ENCODE measurements around the gene COQ10B.
"Not testable (repeated sequence)": the region's sequence is repeated elsewhere in the genome, so short reads cannot be mapped to it uniquely, and the experiment has no call there.

The COQ10B gene

DNA sequence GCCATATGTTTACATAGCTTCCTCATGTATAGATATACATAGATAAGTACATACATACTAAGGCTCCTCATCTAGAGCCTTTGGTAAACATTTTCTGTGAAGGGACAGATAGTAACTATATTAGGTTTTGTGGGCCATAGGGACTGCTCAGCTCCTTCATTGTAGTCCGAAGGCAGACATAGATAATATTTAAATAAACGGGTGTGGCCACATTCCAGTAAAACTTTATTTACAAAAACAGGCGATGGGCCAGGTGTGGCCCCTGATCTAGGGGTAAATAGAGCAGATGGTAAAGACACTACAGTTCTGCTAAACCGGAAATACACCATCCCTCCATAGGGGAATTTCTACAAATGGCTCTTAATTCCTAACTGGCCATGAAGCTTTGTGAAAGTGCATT lies 7.3 kb downstream of the COQ10B start:
- POLR2A ChIA-PET (ENCODE audit: low non-redundant PET), result no interaction called here
- H3K27ac ChIP-seq, result no peak overlapping the region
- DNase-seq (ENCODE audit: low spot score), result no peak
- CTCF ChIA-PET, result interaction anchor here (0.6 kb wide), 2 partner anchors 9 to 40 kb away, joined by 3 to 4 read pairs; partner anchors contain the start of gene HSPE1
- TF ChIP-seq, protein P1, sequence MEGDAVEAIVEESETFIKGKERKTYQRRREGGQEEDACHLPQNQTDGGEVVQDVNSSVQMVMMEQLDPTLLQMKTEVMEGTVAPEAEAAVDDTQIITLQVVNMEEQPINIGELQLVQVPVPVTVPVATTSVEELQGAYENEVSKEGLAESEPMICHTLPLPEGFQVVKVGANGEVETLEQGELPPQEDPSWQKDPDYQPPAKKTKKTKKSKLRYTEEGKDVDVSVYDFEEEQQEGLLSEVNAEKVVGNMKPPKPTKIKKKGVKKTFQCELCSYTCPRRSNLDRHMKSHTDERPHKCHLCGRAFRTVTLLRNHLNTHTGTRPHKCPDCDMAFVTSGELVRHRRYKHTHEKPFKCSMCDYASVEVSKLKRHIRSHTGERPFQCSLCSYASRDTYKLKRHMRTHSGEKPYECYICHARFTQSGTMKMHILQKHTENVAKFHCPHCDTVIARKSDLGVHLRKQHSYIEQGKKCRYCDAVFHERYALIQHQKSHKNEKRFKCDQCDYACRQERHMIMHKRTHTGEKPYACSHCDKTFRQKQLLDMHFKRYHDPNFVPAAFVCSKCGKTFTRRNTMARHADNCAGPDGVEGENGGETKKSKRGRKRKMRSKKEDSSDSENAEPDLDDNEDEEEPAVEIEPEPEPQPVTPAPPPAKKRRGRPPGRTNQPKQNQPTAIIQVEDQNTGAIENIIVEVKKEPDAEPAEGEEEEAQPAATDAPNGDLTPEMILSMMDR (conservative IDR thresholded peaks at IDR 0.05; ENCODE audit: low read depth), result no peak

DNA sequence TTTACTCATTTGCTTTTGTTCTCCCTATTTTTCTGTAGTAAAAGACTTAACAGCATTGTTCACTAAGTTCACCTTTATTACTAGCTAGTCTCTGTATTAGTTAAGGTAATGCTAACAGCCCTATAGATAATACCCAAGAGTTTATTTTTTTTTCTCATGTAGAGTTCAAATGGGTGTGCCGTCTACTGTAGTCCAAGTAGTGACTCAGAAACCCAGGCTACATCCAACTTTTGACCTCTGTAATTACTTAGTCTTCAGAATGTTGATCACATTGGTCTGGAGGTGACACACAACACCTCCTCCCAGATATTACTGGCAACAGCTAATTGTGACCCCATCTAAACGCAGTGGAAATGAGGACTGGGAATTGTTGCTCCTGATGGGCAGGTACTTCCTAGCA lies 7.7 kb downstream of the COQ10B start:
- DNase-seq (ENCODE audit: low spot score), result peak; percentile 36
- no peak overlapping the region for H3K27ac ChIP-seq
- TF ChIP-seq, protein P1 (conservative IDR thresholded peaks at IDR 0.05; ENCODE audit: low read depth), result no peak
- CTCF ChIA-PET, result interaction anchor here (0.6 kb wide), 1 partner anchor 39 kb away, joined by 3 read pairs; the partner anchor contains the start of gene HSPE1
- POLR2A ChIA-PET (ENCODE audit: low non-redundant PET), result no interaction called here

DNA sequence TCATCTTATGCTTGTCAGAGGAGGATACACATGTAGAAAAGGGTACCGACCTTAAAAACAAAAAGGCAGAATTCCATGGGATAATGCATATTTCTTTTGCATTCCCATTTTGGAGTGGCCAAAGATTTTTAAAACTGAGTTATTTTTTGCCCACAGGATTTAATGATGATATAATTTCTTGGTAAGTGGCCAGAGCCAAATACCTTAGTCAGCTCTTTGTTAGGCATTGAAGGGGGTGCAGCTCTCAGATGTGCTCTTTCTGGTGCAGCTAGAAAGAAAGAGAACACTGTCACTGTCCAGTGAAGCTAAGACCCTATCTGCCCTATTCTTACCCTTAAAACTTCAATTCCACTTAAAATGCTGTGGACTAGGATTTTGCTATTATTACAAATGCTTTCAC lies 10.8 kb downstream of the COQ10B start:
- TF ChIP-seq, protein P1 (conservative IDR thresholded peaks at IDR 0.05; ENCODE audit: low read depth), result no peak
- CTCF ChIA-PET, result interaction anchor here (0.6 kb wide), 1 partner anchor 26 kb away, joined by 3 read pairs; no protein-coding TSS in a partner anchor
- H3K27ac ChIP-seq, result no peak overlapping the region
- DNase-seq (ENCODE audit: low spot score), result no peak
- POLR2A ChIA-PET (ENCODE audit: low non-redundant PET), result interaction anchor here (0.6 to 0.7 kb wide), 2 partner anchors 10 to 56 kb away, joined by 3 read pairs; no protein-coding TSS in a partner anchor

DNA sequence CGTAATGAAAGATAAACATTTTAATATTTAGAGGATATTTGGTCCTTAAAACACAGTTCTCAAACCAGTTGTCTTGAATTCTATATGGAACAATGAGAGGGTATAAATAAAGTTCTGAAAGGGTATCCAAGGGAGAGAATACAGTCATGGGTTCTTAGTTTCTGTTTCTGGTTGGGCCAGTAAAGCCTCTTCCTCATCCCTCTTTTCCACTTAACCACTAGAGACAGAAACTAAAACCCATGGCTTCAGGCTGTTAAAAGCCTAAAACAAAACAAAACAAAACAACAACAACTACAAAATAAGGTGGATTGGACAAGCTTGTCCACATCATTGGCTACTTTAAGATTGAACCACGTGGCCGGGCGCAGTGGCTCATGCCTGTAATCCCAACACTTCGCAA lies 18.8 kb downstream of the COQ10B start:
- no peak overlapping the region for H3K27ac ChIP-seq
- TF ChIP-seq, protein P1 (conservative IDR thresholded peaks at IDR 0.05; ENCODE audit: low read depth), result no peak
- CTCF ChIA-PET, result no interaction called here
- DNase-seq (ENCODE audit: low spot score), result no peak
- POLR2A ChIA-PET (ENCODE audit: low non-redundant PET), result interaction anchor here (0.6 kb wide), 1 partner anchor 12 kb away, joined by 9 read pairs; no protein-coding TSS in a partner anchor

DNA sequence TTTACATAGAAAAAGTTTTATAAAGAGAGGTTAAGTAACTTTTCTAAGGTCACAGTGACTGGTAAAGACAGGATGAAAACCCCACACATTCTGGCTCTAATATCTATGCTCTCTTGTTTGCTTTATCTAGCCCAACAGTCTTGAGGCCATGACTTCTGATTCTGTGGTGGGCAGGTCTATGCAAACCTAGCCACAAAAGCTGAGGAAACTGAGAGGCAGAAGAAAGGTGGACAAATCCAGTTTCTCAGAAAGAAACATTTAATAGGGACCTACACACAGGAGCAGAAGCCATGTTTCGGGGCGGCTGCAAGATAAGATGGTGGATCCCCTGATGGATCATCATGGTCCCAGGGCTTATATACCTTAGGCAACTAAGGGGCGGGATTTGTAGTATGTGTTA lies 24.4 kb downstream of the COQ10B start:
- no peak overlapping the region for H3K27ac ChIP-seq
- ChIA-PET CTCF (no interaction called here), POLR2A (ENCODE audit: low non-redundant PET) (no interaction called here)
- no peak for DNase-seq (ENCODE audit: low spot score)
- TF ChIP-seq, protein P1 (conservative IDR thresholded peaks at IDR 0.05; ENCODE audit: low read depth), result no peak

DNA sequence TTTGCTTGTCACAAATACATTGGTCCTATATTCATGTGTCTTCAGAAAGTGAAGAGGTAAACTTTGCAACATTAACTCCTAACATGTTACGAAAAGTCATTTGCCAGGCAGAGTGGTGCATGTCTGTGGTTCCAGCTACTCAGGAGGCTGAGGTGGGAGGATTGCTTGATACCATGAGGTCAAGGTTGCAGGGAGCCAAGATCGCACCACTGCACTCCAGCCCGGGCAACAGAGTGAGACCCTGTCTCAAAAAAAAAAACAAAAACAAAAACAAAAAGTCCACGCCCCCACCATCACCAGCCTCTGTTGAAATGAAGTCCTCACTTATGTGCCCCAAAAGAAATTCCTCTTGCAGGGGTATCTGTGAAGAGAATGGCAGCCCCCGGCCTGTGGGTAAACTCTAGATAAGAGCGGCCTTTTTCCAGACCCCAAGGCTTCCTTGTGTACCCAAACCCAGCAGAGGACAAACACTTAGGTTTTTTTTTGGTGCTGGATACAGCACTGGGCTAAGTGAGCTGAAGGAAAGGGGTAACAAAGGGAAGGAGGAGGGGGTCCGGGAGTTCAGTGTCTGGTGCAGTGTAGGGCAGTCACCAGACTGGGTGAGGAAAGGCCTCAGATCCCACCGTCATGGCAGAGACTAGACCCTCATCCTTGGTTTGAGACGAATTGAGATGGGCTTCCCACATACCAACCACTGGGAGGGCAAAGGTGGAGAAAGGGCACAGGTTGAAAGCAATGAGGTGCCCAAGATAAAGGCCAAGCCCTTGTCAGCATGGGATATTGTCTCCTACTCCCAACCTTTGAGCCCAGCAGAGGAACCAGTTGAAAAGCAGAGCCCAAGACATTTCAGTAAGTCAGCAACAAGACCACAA lies 27.0 kb downstream of the COQ10B start:
- TF ChIP-seq, protein P1 (conservative IDR thresholded peaks at IDR 0.05; ENCODE audit: low read depth), result no peak
- CTCF ChIA-PET, result interaction anchor here (0.9 kb wide), 1 partner anchor 11 kb away, joined by 6 read pairs; no protein-coding TSS in a partner anchor
- no peak overlapping the region for H3K27ac ChIP-seq
- no peak for DNase-seq (ENCODE audit: low spot score)
- POLR2A ChIA-PET (ENCODE audit: low non-redundant PET), result no interaction called here

DNA sequence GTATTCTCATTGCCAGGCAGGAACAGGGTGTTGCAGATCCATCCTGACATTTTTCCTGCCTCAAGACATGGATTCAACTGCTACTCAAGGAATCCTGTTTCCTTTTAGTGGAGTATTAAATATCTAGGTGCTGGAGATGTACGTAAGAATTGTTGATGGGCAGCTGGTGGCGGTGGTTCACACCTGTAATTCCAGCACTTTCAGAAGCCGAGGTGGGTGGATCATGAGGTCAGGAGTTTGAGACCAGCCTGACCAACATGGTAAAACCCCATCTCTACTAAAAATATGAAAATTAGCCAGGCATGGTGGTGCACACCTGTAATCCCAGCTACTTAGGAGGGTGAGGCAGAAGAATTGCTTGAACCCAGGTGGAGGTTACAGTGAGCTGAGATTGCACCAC lies 30.9 kb downstream of the COQ10B start:
- POLR2A ChIA-PET (ENCODE audit: low non-redundant PET), result interaction anchor here (0.6 to 0.7 kb wide), 5 partner anchors 12 to 585 kb away, joined by 3 to 17 read pairs (median 9); partner anchors contain the start of gene HSPD1
- H3K27ac ChIP-seq; CTCF ChIA-PET; DNase-seq (ENCODE audit: low spot score): not testable (repeated sequence)
